Measurements from ENCODE around the gene PROZ.

PROZ gene

DNA sequence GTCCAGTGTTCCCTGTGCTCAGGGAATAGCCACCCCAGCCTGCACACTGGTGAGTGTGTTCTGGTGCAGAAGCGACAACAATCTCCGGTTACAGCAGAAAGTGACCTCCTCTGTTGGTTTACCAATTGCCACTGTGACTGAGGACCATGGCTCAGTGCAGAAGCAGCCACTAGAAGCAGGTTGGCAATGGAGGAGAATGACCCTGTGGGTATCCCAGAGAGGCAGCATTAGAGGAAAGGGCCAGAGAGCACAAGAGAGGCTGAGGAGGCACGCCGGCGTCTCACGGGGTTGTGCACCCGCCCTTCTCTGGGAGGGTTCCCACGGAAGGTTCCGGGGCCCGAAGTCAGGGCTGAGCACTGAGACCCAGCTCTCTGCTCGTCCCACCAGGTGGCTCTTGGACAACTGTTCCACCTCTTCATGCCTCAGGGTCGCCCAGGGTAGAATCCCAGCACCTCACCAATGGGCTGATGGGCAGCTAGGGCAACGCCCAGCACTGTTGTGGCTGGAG, 14.0 kb downstream of the PROZ start:
- Histone ChIP-seq H4K20me1 (ENCODE audit: low read depth, low read length) (no peaks in the 10 kb centered on the region), H3K27ac (ENCODE audit: low read depth, low read length) (no peak overlapping the region), H3K4me3 (ENCODE audit: insufficient read depth, low read length, poor library complexity, severe bottlenecking) (no peak overlapping the region), H3K9ac (ENCODE audit: low read length) (no peak overlapping the region), H3F3A (ENCODE audit: insufficient read depth) (no peaks in the 10 kb centered on the region; the same call in 1 of the 2 replicates), H3K36me3 (ENCODE audit: low read length) (no peaks in the 10 kb centered on the region), H3K9me3 (ENCODE audit: insufficient read depth, low read length) (no peaks in the 10 kb centered on the region), H3K79me2 (ENCODE audit: insufficient read depth, low read length) (no peaks in the 10 kb centered on the region), H3K27me3 (ENCODE audit: low read length) (no peaks in the 10 kb centered on the region), H3K4me2 (ENCODE audit: low read depth, low read length, poor library complexity, severe bottlenecking) (no peak overlapping the region), H2AFZ (ENCODE audit: low read depth, low read length, severe bottlenecking) (no peak overlapping the region), H3K9me2 (replicated peaks; ENCODE audit: insufficient read depth, low read length) (no peaks in the 10 kb centered on the region)
- TF ChIP-seq EZH2phosphoT487 (conservative IDR thresholded peaks at IDR 0.05; ENCODE audit: low read length): no peak
- no peak for TF ChIP-seq CTCF (IDR thresholded peaks at IDR 0.05; ENCODE audit: insufficient read depth, low read length, poor library complexity, severe bottlenecking)

DNA sequence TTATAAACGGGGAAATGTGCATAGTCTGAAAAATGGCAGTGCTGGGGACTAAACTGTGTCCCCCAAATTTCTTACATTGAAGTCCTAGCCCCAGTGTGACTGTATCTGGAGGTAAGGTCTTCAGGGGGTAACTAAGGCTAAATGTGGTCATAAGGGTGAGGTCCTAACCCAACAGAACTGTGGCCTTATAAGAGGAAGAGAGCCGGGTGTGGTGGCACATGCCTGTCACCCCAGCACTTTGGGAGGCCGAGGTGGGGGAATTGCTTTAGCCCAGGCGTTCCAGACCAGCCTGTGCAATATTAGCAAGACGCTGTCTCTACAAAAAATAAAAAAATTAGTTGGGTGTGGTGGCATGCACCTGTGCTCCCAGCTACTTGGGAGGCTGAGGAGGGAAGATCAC, 17.8 kb downstream of the PROZ start:
- no peaks in the 10 kb centered on the region for H3K9me2 ChIP-seq (replicated peaks; ENCODE audit: insufficient read depth, low read length)
- no peaks in the 10 kb centered on the region for H3K79me2 ChIP-seq (ENCODE audit: insufficient read depth, low read length)
- H3F3A ChIP-seq (ENCODE audit: insufficient read depth): no peaks in the 10 kb centered on the region
- H3K4me2 ChIP-seq (ENCODE audit: low read depth, low read length, poor library complexity, severe bottlenecking): no peak overlapping the region
- H3K27ac ChIP-seq (ENCODE audit: low read depth, low read length): no peak overlapping the region
- no peaks in the 10 kb centered on the region for H3K9me3 ChIP-seq (ENCODE audit: insufficient read depth, low read length)
- H3K36me3 ChIP-seq (ENCODE audit: low read length): peaks cover 5% of the 10 kb centered on the region; the same call in 1 of the 2 replicates
- H3K4me3 ChIP-seq (ENCODE audit: insufficient read depth, low read length, poor library complexity, severe bottlenecking): no peak overlapping the region
- TF ChIP-seq EZH2phosphoT487 (conservative IDR thresholded peaks at IDR 0.05; ENCODE audit: low read length) (no peak), CTCF (IDR thresholded peaks at IDR 0.05; ENCODE audit: insufficient read depth, low read length, poor library complexity, severe bottlenecking) (no peak)
- no peaks in the 10 kb centered on the region for H4K20me1 ChIP-seq (ENCODE audit: low read depth, low read length)
- no peak overlapping the region for H3K9ac ChIP-seq (ENCODE audit: low read length)
- H3K27me3 ChIP-seq (ENCODE audit: low read length): no peaks in the 10 kb centered on the region
- no peak overlapping the region for H2AFZ ChIP-seq (ENCODE audit: low read depth, low read length, severe bottlenecking)

DNA sequence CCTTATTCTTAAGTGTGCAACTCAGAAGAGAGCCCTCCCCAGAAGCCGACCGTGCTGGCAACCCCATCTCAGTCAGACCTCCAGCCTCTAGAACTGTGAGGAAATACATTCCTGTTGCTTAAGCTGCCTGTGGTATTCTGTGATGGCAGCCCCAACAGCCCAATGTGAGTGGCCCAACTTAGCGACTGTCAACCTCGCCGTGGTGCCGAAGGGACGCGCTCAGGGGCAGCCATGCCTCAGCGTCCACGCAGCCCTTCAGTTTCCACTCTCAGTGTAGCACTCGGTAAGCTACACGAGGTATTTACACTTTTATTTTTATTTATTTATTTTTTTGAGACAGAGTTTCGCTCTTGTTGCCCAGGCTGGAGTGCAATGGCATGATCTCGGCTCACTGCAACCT, 18.4 kb downstream of the PROZ start:
- Histone ChIP-seq H3K9me3 (ENCODE audit: insufficient read depth, low read length) (no peaks in the 10 kb centered on the region), H3K4me3 (ENCODE audit: insufficient read depth, low read length, poor library complexity, severe bottlenecking) (no peak overlapping the region), H3K4me2 (ENCODE audit: low read depth, low read length, poor library complexity, severe bottlenecking) (no peak overlapping the region), H3K79me2 (ENCODE audit: insufficient read depth, low read length) (no peaks in the 10 kb centered on the region), H3K27me3 (ENCODE audit: low read length) (no peaks in the 10 kb centered on the region), H3K36me3 (ENCODE audit: low read length) (peaks cover 5% of the 10 kb centered on the region; the same call in 1 of the 2 replicates), H3K9ac (ENCODE audit: low read length) (no peak overlapping the region), H4K20me1 (ENCODE audit: low read depth, low read length) (no peaks in the 10 kb centered on the region), H3F3A (ENCODE audit: insufficient read depth) (no peaks in the 10 kb centered on the region), H3K27ac (ENCODE audit: low read depth, low read length) (no peak overlapping the region), H2AFZ (ENCODE audit: low read depth, low read length, severe bottlenecking) (no peak overlapping the region), H3K9me2 (replicated peaks; ENCODE audit: insufficient read depth, low read length) (no peaks in the 10 kb centered on the region)
- TF ChIP-seq EZH2phosphoT487 (conservative IDR thresholded peaks at IDR 0.05; ENCODE audit: low read length) (no peak), CTCF (IDR thresholded peaks at IDR 0.05; ENCODE audit: insufficient read depth, low read length, poor library complexity, severe bottlenecking) (no peak)
